AML-193 (cell line): ENCODE measurements around the gene CREBL2.
A peak's percentile ranks its signal among the peaks of the same experiment; 100 is the strongest.

Experiments
- DNase-seq, 2 experiments: peaks; one replicate each; lab custom pipeline; 2025; lab: John Stamatoyannopoulos, UW

The CREBL2 gene

DNA sequence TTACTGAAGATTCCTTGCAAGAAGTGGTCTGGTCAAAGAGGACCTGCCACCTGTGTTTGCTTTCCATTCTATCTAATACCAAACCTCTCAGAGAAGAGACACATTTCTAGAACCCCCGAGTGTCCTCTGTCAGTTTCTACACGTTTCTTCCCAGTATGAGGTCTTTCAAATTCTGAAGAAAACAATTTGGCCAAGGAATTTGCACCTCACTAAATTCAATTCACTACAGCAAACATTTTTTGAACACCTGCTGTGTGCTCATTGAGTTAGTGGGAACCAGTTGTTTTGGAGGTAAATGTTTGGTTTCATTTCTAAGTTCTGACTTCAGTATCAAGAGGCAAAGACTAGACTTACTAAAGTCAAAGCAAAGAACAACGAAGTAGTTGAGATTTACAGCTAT, 64.9 kb downstream of the CREBL2 start:
- DNase-seq = no peak

DNA sequence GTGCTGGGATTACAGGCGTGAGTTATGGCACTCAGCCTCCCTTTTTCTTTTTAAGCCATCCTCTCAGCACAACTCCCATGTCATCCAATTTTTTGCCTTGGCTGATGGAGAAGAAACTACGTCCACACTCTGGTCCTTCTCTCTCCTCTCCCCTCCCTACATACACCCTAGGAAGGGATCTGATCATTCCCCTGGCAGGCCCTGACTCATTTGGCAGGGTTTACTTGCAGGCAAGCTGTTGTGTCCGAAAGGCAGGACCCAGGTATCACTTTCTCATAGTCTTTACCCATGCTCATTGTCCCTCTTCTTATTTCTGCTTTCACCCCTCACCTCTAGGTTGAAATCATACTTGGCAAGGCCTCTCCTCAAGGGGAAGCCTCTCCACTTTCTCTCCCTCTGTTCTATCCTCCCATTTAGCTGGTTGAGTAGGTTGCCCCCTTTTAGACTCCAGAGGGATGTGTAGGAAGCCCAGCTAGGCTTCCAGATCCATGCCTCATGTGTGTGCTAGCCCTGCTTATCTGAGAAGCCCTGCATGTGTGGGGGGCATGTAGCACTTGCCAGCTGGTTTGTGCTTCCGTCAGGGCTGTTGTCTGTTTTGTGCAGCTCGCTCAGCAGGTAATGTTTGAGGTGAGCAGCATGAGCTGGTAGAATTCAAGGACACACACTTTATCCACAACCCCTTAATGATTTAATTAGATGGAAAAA, 69.5 kb downstream of the CREBL2 start:
- DNase-seq = no peak

DNA sequence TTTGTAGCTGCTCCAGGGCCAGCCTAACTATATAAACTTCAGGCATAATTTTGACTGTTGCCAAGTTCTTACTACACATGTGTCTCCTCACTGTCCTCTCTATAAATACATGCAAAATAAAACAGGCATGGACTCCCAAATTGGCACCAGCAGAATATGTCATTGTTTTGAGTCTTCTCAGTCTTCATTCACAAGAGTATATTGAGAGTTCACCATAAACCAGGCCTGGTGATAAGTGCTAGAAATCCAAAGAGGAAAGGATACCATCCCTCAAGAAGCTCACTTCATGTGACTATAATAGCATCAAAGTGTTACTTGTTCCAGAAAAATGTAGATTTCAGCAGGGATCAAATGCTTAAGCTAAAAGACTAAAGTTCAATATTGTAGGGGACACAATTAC, 70.6 kb downstream of the CREBL2 start:
- DNase-seq = no peak

DNA sequence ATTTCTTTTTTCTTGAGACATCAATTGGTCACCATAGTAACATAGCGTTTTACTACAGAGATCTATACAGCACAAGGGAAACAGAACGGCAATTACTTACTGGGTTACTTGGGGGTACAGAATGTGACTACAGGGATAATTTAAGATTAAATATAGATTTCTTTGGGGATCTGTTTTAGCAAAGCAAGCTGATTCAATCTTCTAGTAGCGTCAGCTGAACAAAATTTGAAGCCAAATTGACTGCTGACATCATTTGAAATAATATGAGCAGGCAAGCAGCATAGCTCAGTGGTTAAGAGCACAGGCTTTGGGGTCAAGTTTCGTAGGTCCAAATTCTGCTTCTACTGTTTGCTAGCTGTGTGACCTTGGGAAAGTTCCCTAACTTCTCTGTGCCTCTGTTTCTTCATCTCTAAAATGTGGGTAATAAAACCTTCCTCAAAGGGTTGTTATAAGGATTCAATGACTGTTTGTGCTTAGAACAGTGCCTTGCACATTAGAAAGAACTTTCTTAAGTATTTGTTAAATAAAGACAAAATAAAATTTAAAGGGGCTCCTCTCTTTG, 71.5 kb downstream of the CREBL2 start:
- DNase-seq = no peak

DNA sequence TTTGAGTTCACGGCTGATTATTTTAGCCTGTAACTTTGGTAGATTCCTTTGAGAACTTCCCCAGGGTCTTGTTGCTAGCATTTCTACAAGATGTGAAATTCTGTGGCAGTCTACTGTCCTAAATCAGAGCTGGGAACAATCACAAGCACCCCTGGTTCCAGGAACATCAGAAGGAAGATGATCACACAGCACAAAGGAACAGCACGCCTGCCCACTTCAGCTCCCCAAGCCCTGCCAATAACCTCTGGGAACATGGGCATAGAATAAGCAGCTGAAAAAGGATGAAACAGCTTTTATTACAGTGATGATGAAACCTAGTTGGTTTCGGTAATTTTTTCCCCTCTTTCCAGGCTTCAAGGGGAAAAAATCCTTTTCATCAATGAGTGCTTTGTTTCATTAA, 72.0 kb downstream of the CREBL2 start:
- no peak for DNase-seq

DNA sequence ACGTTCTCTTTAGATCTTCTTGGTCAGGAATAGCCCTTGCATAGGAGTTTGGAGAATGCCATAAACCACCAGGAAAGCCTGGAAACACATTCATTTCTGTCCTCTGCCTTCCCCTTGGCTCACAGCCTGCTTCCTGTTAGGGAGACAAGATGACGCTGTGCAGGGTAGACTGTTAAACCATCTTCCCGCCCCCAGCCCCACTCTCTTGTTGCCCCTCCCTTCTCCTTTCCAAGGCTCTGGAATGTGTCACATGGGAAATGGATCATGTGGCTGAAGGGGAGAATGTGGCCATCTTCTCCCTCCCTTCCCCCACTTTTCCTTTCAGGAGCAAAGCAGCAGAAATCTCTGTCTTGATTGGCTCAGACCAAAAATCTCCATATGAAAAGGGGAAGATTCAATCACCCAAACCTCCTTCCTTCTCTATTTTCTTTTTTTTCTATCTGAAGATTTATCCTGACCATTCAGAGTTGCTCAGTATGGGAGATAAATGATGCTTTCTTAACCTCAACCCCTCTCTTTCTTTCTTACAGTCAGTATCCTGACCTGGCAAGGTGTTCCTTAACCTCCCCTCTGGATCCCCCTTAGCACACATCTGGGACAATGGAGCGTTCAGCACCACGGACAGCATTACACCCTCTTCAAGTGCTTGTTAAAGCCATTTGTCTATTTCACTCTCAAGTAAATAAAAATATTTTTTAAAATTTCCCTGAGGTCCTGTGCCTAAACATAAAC, 72.9 kb downstream of the CREBL2 start:
- DNase-seq = peak in 1 of 2 experiments; percentile 34

DNA sequence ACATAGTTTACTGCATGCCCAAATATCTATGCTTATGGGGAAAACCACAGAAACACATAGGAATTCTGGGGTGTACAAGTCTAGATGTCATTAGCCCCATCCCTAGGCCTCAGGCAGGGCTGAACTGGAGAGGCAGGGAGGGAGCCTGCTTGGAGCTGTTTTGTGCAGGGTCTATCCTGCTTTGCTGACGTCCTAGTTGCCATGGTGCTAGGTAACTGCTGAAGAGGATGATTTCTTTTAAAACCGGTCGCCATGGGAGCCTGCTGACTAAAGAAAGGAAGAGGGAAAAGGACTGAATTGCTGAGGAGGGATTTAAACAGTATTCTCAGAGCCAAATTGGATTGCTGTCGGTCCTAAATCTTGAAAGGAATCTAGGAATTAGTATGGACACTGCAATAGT, 73.6 kb downstream of the CREBL2 start:
- DNase-seq = no peak

DNA sequence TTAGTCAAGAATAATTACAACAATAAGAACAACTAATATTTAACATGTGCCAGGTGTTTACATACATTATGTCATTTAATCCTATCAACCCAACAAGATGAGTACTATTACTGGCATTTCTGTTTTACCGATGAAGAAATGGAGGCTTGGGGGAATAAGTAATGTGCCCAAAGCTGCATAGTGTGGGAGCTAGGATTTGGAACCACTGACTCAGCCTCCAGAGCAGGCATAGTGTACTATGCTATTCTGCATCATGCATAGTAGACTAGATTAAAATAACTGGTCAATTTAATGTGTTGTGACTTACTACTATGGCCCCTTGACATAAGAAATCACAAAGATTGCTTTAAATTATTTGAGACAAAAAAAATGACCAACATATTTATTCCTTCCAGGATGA, 74.8 kb downstream of the CREBL2 start:
- DNase-seq = no peak

DNA sequence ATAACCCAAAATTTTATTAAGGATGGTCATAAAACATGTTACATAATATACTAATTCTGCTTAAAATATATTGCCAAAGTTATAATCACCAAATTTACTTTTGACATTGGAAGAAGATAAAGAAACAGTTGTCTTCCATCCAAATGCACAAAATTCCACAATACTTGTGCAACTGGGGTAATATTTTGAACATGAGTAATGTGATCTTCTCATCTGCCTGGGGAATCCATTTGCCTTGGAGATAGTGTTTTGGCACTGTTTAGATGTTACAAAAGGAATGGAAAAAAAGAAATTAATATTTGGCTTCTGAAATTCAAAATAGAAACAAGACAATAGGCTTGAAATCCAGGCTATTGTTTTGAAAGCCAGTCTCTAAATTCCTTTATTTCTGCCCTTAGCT, 75.2 kb downstream of the CREBL2 start:
- DNase-seq = no peak

DNA sequence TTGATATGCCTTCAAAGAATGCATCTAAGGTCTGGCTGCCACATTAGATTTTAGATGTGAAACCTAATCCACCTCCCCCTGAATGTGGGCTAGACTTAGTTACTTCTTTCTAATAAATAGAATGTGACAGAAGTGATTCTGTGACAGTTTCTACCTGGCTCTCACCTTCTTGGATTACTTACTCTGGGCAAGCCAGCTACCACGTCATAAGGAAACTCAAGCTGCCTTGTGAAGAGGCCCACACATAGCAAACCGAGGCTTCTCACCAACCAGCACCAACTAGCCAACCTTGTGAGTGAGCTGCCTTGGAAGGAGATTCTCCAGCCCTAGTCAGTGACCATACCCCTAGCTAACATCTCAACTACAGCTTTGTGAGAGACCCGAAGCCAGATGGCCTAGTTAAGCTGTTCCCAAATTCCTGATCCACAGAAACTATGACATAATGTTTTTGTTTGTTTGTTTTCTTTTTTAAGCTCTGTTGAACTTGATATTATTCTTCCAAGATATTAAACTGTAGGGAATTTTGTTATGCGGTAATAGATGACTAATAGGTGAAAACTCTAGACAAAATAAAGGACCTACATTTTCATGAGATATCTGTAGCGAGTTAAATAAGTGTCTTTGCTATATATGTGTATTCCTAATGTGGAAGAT, 78.1 kb downstream of the CREBL2 start:
- no peak for DNase-seq

DNA sequence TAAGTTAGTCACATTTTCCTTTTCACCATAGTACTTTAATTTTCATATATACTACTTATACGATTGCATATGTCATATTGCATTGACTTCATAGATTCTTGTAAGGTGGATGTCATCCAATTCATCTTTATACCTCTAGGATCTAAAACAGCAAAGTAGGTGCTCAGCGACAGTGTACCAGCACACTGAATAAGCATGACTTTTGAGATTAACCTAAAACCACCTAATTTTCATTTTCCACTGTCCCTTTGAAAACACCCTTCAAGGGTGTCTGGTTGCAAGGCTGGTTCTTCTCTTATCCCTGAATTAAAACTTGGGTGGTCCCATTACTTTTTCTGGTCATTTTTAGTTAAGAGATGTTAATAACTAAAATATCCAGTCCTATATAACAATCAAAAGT, 79.9 kb downstream of the CREBL2 start:
- DNase-seq = no peak

DNA sequence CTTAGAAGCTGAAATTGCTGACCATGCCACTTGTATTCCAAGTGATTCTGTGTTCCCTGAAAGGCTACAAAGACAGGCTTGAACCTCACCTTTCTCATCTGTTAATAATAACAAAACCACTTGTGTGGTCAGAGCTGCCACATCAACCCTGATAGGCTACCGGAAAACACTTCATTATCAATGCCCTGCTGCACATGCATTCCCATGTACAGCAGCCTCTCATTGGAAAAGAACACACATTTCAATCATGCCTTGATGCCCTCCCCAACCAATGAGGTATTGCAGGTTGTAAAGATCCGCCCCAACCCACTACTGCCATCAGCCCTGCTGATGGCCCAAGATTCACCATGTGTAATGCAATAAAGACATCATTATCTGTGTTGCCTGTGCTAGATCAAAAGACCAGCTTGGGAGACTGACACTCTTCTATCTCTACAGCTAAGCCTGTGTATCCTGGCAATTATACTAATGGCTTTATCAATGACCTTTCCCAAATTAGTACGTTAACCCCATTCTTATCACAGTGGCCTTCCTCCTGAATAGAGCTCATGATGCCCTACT, 81.5 kb downstream of the CREBL2 start:
- no peak for DNase-seq
